HL-60 (cell line): ENCODE data around the gene IRF2.

Experiments used
- DNase-seq, 2 experiments: peaks; one replicate each; pipeline ENCODE4 v3.0.0-alpha.2; 2010 to 2020; ENCODE audit warnings: low read depth in 1 of 2, low spot score in 1 of 2
- H3K27ac ChIP-seq: fragments of 250-450 bp; sonication (Bioruptor Pico); replicated peaks from 2 replicates; pipeline ENCODE4 v1.5.1; 2020; ENCODE audit warnings: mild to moderate bottlenecking, moderate library complexity
- H3K27me3 ChIP-seq: fragments of 250-450 bp; sonication (Bioruptor Pico); 2 replicates; pipeline ENCODE4 v1.5.1; 2021; ENCODE audit warnings: mild to moderate bottlenecking, moderate library complexity; ENCODE audit not compliant: insufficient read depth, poor library complexity, severe bottlenecking
- H3K4me3 ChIP-seq: replicated peaks from 2 replicates; pipeline ENCODE4 v1.5.1; 2011; ENCODE audit warnings: mild to moderate bottlenecking, control low read depth, low read length; ENCODE audit not compliant: insufficient read depth
- GABPA ChIP-seq: IDR thresholded peaks from 2 replicates; pipeline ENCODE4 v1.6.1; 2012; ENCODE audit warnings: low read depth
- POLR2AphosphoS5 ChIP-seq: IDR thresholded peaks from 2 replicates; pipeline ENCODE4 v1.6.1; 2012; ENCODE audit warnings: low read depth
- SPI1 ChIP-seq: IDR thresholded peaks from 2 replicates; pipeline ENCODE4 v1.6.1; 2012; ENCODE audit warnings: low read depth, mild to moderate bottlenecking, borderline replicate concordance
- TF ChIP-seq, protein P1 (sequence below): IDR thresholded peaks from 2 replicates; pipeline ENCODE4 v1.6.1; 2012; ENCODE audit warnings: low read depth; ENCODE audit not compliant: insufficient replicate concordance
- TF ChIP-seq, protein P2 (sequence below): IDR thresholded peaks from one replicate; pipeline ENCODE4 v1.5.1; 2011; ENCODE audit warnings: low read length, control low read depth, inconsistent platforms; ENCODE audit not compliant: insufficient read depth

IRF2 gene

DNA sequence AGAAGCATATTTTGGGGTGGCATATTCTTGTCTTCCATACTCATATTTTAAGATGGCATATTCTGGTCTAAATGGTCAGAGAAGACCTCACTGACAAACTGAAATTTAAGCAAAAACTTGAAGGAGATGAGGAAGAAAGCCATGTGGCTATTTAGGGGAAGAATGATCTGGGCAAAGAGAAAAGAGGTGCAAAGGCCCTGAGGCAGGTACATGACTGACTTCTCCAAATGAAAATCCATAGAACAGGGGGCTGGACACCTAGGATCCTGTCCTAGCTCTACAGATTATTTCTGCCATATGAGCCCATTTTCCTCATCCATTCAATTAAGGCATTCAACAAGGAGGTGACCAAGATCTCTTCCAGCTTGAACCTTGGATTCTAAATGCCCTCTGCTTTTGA, 105.6 kb downstream of the IRF2 start:
- Histone ChIP-seq H3K27me3 (no peaks in the 10 kb centered on the region), H3K27ac (no peak overlapping the region), H3K4me3 (no peak overlapping the region)
- DNase-seq: no peak
- TF ChIP-seq, protein P1, sequence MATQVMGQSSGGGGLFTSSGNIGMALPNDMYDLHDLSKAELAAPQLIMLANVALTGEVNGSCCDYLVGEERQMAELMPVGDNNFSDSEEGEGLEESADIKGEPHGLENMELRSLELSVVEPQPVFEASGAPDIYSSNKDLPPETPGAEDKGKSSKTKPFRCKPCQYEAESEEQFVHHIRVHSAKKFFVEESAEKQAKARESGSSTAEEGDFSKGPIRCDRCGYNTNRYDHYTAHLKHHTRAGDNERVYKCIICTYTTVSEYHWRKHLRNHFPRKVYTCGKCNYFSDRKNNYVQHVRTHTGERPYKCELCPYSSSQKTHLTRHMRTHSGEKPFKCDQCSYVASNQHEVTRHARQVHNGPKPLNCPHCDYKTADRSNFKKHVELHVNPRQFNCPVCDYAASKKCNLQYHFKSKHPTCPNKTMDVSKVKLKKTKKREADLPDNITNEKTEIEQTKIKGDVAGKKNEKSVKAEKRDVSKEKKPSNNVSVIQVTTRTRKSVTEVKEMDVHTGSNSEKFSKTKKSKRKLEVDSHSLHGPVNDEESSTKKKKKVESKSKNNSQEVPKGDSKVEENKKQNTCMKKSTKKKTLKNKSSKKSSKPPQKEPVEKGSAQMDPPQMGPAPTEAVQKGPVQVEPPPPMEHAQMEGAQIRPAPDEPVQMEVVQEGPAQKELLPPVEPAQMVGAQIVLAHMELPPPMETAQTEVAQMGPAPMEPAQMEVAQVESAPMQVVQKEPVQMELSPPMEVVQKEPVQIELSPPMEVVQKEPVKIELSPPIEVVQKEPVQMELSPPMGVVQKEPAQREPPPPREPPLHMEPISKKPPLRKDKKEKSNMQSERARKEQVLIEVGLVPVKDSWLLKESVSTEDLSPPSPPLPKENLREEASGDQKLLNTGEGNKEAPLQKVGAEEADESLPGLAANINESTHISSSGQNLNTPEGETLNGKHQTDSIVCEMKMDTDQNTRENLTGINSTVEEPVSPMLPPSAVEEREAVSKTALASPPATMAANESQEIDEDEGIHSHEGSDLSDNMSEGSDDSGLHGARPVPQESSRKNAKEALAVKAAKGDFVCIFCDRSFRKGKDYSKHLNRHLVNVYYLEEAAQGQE: no peak
- TF ChIP-seq, protein P2, sequence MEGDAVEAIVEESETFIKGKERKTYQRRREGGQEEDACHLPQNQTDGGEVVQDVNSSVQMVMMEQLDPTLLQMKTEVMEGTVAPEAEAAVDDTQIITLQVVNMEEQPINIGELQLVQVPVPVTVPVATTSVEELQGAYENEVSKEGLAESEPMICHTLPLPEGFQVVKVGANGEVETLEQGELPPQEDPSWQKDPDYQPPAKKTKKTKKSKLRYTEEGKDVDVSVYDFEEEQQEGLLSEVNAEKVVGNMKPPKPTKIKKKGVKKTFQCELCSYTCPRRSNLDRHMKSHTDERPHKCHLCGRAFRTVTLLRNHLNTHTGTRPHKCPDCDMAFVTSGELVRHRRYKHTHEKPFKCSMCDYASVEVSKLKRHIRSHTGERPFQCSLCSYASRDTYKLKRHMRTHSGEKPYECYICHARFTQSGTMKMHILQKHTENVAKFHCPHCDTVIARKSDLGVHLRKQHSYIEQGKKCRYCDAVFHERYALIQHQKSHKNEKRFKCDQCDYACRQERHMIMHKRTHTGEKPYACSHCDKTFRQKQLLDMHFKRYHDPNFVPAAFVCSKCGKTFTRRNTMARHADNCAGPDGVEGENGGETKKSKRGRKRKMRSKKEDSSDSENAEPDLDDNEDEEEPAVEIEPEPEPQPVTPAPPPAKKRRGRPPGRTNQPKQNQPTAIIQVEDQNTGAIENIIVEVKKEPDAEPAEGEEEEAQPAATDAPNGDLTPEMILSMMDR: no peak
- TF ChIP-seq POLR2AphosphoS5 (no peak), GABPA (no peak), SPI1 (no peak)

GRCh38 chr4:184368290-184368689, 106.1 kb downstream of the IRF2 start:
- H3K27ac ChIP-seq: no peak overlapping the region
- H3K4me3 ChIP-seq: no peak overlapping the region
- H3K27me3 ChIP-seq: no peaks in the 10 kb centered on the region
- TF ChIP-seq, protein P1: no peak
- TF ChIP-seq SPI1 (no peak), GABPA (no peak), POLR2AphosphoS5 (no peak)
- TF ChIP-seq, protein P2: no peak
- no peak for DNase-seq

- no peak overlapping the region for H3K4me3 ChIP-seq
- TF ChIP-seq POLR2AphosphoS5: no peak
- TF ChIP-seq, protein P2: no peak
- TF ChIP-seq, protein P1: no peak
- TF ChIP-seq GABPA: no peak
- TF ChIP-seq SPI1: no peak
- no peak overlapping the region for H3K27ac ChIP-seq
- no peak for DNase-seq
- no peaks in the 10 kb centered on the region for H3K27me3 ChIP-seq
Measured at GRCh38 chr4:184364100-184364921, 110.0 kb downstream of the IRF2 start.
